Measurements from ENCODE around the gene IL13RA2.

- no peak for TF ChIP-seq HDAC6 (IDR thresholded peaks at IDR 0.05; ENCODE audit: low read depth, low read length)
- no peak for TF ChIP-seq EP300 (IDR thresholded peaks at IDR 0.05; ENCODE audit: borderline replicate concordance in 1 of 2, low read depth in 2 of 2, low read length in 2 of 2)
- TF ChIP-seq CTCF (IDR thresholded peaks at IDR 0.05; ENCODE audit: control extremely low read depth in 1 of 3, insufficient read depth in 1 of 3, low read depth in 1 of 3, low read length in 3 of 3) = no peak
- TF ChIP-seq BRCA1 (IDR thresholded peaks at IDR 0.05; ENCODE audit: low read depth, low read length) = no peak
- TF ChIP-seq GABPA (IDR thresholded peaks at IDR 0.05; ENCODE audit: borderline replicate concordance, insufficient read depth, low read length) = no peak
- no peak for TF ChIP-seq CTBP2 (IDR thresholded peaks at IDR 0.05; ENCODE audit: borderline replicate concordance, insufficient read depth, insufficient read length, low read length)
- TF ChIP-seq POLR2A (IDR thresholded peaks at IDR 0.05; ENCODE audit: control extremely low read depth in 1 of 2, low read depth in 2 of 2, low read length in 2 of 2) = no peak
- no peak for TF ChIP-seq CEBPB (IDR thresholded peaks at IDR 0.05; ENCODE audit: low read depth, low read length)
- no peak for TF ChIP-seq FOSL1 (IDR thresholded peaks at IDR 0.05; ENCODE audit: insufficient read depth, low read depth, low read length)
- TF ChIP-seq RAD21 (IDR thresholded peaks at IDR 0.05 in 1 of 2, conservative IDR thresholded peaks at IDR 0.05 in 1 of 2; ENCODE audit: low read depth in 2 of 2, low read length in 2 of 2) = no peak
- TF ChIP-seq YY1 (IDR thresholded peaks at IDR 0.05; ENCODE audit: low read depth, low read length) = no peak
- TF ChIP-seq MAX (IDR thresholded peaks at IDR 0.05) = no peak
- TF ChIP-seq SUZ12 (IDR thresholded peaks at IDR 0.05; ENCODE audit: low read length) = no peak
Observed at GRCh38 chrX:115038406-115038805, 21.0 kb upstream of the IL13RA2 start.
